PC-3 (cell line): ENCODE results near the gene KHNYN.

Source experiments
- EZH2 ChIP-seq: fragments of 300-600 bp; sonication (generic); IDR thresholded peaks from one replicate; pipeline ENCODE4 v1.6.1; 2017; ENCODE audit warnings: antibody characterized with exemption, mild to moderate bottlenecking, low read length; ENCODE audit not compliant: unreplicated experiment
- EZH2phosphoT487 ChIP-seq: fragments of 300-600 bp; sonication (generic); IDR thresholded peaks from 2 replicates; pipeline ENCODE4 v1.6.1; 2018; ENCODE audit warnings: mild to moderate bottlenecking, antibody characterized with exemption, low read length, borderline replicate concordance
- TF ChIP-seq, protein P1 (sequence below): fragments of 300-600 bp; sonication (generic); conservative IDR thresholded peaks from 2 replicates; pipeline ENCODE4 v1.5.1; 2017; ENCODE audit warnings: antibody characterized with exemption, low read depth, mild to moderate bottlenecking, low read length

DNA sequence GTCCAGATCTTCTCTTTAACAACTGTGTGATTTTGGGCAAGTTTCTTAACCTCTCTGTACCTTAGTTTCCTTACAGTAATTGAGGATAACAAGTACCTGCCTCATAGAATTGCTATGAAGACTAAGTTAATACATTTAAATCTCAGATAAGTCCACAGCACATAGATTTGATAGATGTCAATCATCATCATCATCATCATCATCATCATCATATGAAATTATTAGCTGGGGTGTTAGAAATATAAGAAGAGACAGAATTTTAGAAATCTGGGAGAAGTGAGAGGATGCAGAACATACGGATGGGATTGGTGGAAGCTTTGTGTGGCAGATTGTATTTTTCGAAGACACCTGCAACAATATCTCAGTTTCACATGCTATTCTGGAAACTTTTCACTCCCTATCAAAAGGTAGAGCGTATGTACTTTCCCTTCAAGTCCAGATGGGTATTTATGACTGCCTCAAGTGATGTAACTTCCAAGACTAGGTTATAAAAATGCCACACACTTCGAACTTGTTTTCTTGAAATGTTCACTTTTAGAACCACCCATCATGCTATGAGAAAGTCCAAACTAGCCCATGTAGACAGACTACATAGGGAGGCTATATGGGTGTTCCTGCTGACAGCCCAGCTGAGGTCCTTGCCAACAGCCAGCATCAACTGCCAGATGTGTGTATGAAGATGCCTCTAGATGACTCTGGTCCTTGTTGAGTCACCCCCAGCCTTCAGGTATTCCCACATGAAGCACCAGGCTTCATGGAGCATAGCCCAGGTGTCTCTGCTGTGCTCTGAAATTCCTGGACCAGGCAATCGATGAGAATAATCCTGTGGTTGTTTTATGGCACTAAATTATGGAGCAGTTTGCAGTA lies 33.5 kb downstream of the KHNYN start:
- no peak for TF ChIP-seq EZH2
- TF ChIP-seq EZH2phosphoT487, result no peak
- TF ChIP-seq, protein P1, sequence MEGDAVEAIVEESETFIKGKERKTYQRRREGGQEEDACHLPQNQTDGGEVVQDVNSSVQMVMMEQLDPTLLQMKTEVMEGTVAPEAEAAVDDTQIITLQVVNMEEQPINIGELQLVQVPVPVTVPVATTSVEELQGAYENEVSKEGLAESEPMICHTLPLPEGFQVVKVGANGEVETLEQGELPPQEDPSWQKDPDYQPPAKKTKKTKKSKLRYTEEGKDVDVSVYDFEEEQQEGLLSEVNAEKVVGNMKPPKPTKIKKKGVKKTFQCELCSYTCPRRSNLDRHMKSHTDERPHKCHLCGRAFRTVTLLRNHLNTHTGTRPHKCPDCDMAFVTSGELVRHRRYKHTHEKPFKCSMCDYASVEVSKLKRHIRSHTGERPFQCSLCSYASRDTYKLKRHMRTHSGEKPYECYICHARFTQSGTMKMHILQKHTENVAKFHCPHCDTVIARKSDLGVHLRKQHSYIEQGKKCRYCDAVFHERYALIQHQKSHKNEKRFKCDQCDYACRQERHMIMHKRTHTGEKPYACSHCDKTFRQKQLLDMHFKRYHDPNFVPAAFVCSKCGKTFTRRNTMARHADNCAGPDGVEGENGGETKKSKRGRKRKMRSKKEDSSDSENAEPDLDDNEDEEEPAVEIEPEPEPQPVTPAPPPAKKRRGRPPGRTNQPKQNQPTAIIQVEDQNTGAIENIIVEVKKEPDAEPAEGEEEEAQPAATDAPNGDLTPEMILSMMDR, result no peak
